HCT116 (cell line): Measurements from ENCODE around the gene TMEM176B. TPM values are rescaled to one million over a fixed set of nuclear protein-coding genes. Genes with fewer than 3 reads are reported as not detected.

Experiments
- ATAC-seq: fragments of 200-7000 bp; cut with Tn5 transposase; 2 replicates; pipeline ENCODE4 v1.9.1; 2020; ENCODE audit warnings: mild to moderate bottlenecking, moderate library complexity
- BruUV-seq: library from RNA; stranded (reverse); fragments of 400-500 nt; replicated peaks from 2 replicates; lab custom pipeline; 2021; lab: Mats Ljungman, UMichigan
- CTCF ChIA-PET: fragments of 300-600 bp; sonication (Branson Sonifier 250); formaldehyde crosslinking; loops from one replicate; lab custom pipeline; 2021; ENCODE audit warnings: antibody characterized with exemption; lab: Charles Lee
- POLR2A ChIA-PET: fragments of 300-600, 350-600 bp; sonication (Branson Sonifier 250); formaldehyde crosslinking; loops from one replicate; lab custom pipeline; 2021; ENCODE audit warnings: antibody characterized with exemption; lab: Charles Lee
- RAD21 ChIA-PET, 2 experiments: fragments of 300-600 bp; sonication (Branson Sonifier 250); formaldehyde crosslinking; loops; one replicate each; lab custom pipeline; 2023; ENCODE audit warnings: low total read pairs in 2 of 2; ENCODE audit not compliant: uncharacterized antibody in 2 of 2, unreplicated experiment in 2 of 2, low non-redundant PET in 1 of 2; lab: Charles Lee
- DNase-seq: peaks from one replicate; pipeline ENCODE4 v3.0.0-alpha.2; 2010; ENCODE audit warnings: low read depth, low spot score
- H2AFZ ChIP-seq: fragments of 200-600 bp; shearing (Covaris generic), sonication (generic); 2 replicates; pipeline ENCODE4 v1.6.1; 2017; ENCODE audit warnings: low read depth, mixed run types, mixed read lengths, antibody characterized with exemption, low read length; ENCODE audit not compliant: poor library complexity, severe bottlenecking
- H3K27ac ChIP-seq: 2 replicates; pipeline ENCODE4 v1.5.1; 2012; ENCODE audit warnings: low read depth, low read length
- H3K27me3 ChIP-seq: fragments of 200-600 bp; sonication (generic); 2 replicates; pipeline ENCODE4 v1.6.1; 2016; ENCODE audit warnings: mixed run types, low read length, mixed read lengths; ENCODE audit not compliant: insufficient read depth
- H3K36me3 ChIP-seq, 2 experiments: fragments of 200-500 bp in 1 of 2; fragments of 200-600 bp in 1 of 2; sonication (Bioruptor generic) in 1 of 2; sonication (generic) in 1 of 2; 2 replicates each; pipeline versions ENCODE4 v1.5.1 to v1.6.1; 2014 to 2016; ENCODE audit warnings: low read length in 2 of 2, inconsistent platforms in 1 of 2, mixed read lengths in 1 of 2, mixed run types in 1 of 2; ENCODE audit not compliant: insufficient read depth in 2 of 2, control insufficient read depth in 1 of 2
- H3K4me1 ChIP-seq, 2 experiments: fragments of 200-600 bp in 1 of 2; sonication (generic) in 1 of 2; 2 replicates each; pipeline versions ENCODE4 v1.5.1 to v1.6.1; 2012 to 2017; ENCODE audit warnings: low read length in 2 of 2, inconsistent platforms in 1 of 2, mild to moderate bottlenecking in 1 of 2, mixed read lengths in 1 of 2, mixed run types in 1 of 2, moderate library complexity in 1 of 2; ENCODE audit not compliant: insufficient read depth in 2 of 2, control insufficient read depth in 1 of 2
- H3K4me2 ChIP-seq: fragments of 200-600 bp; sonication (generic); 2 replicates; pipeline ENCODE4 v1.6.1; 2017; ENCODE audit warnings: mixed run types, low read length, mixed read lengths
- H3K4me3 ChIP-seq, 2 experiments: fragments of 200-600 bp in 1 of 2; sonication (generic) in 1 of 2; replicated peaks in 1 of 2; 2 replicates each; pipeline ENCODE4 v1.5.1; 2011 to 2016; ENCODE audit warnings: low read length in 2 of 2, control low read depth in 1 of 2, low read depth in 1 of 2, mild to moderate bottlenecking in 1 of 2, mixed read lengths in 1 of 2, mixed run types in 1 of 2
- H3K79me2 ChIP-seq: fragments of 200-600 bp; sonication (generic); 2 replicates; pipeline ENCODE4 v1.6.1; 2017; ENCODE audit warnings: mild to moderate bottlenecking, mixed run types, low read length, moderate library complexity, mixed read lengths; ENCODE audit not compliant: insufficient read depth
- H3K9ac ChIP-seq: fragments of 200-600 bp; sonication (generic); 2 replicates; pipeline ENCODE4 v1.6.1; 2016; ENCODE audit warnings: low read length, mixed read lengths
- H3K9me2 ChIP-seq: fragments of 200-600 bp; sonication (generic), shearing (Covaris generic); 2 replicates; pipeline ENCODE4 v1.6.1; 2017; ENCODE audit warnings: mixed run types, mild to moderate bottlenecking, moderate library complexity; ENCODE audit not compliant: insufficient read depth
- H3K9me3 ChIP-seq, 2 experiments: fragments of 200-500 bp in 1 of 2; fragments of 200-600 bp in 1 of 2; sonication (Bioruptor generic) in 1 of 2; sonication (generic) in 1 of 2; 2 replicates each; pipeline ENCODE4 v1.6.1; 2014 to 2017; ENCODE audit warnings: low read length in 2 of 2, mixed read lengths in 2 of 2, inconsistent platforms in 1 of 2, low read depth in 1 of 2, mild to moderate bottlenecking in 1 of 2, mixed run types in 1 of 2, moderate library complexity in 1 of 2; ENCODE audit not compliant: control insufficient read depth in 1 of 2, insufficient read depth in 1 of 2
- H4K20me1 ChIP-seq: fragments of 200-600 bp; sonication (generic), shearing (Covaris generic); 2 replicates; pipeline ENCODE4 v1.6.1; 2017; ENCODE audit warnings: mixed run types, mild to moderate bottlenecking, moderate library complexity; ENCODE audit not compliant: insufficient read depth
- ATF3 ChIP-seq: IDR thresholded peaks from 2 replicates; pipeline ENCODE4 v1.6.1; 2012
- CTCF ChIP-seq, 3 experiments: fragments of 200-600 bp in 1 of 3; sonication (generic) in 1 of 3; IDR thresholded peaks in 2 of 3; conservative IDR thresholded peaks in 1 of 3; 2 replicates each; pipeline ENCODE4 v1.5.1; 2012 to 2017; ENCODE audit warnings: low read depth in 2 of 3, low read length in 2 of 3, antibody characterized with exemption in 1 of 3, borderline replicate concordance in 1 of 3, control low read depth in 1 of 3, mild to moderate bottlenecking in 1 of 3, mixed read lengths in 1 of 3, mixed run types in 1 of 3, moderate library complexity in 1 of 3; ENCODE audit not compliant: insufficient read depth in 1 of 3
- EGR1 ChIP-seq: IDR thresholded peaks from 2 replicates; pipeline ENCODE4 v1.6.1; 2012; ENCODE audit warnings: low read depth
- ELF1 ChIP-seq: IDR thresholded peaks from 2 replicates; pipeline ENCODE4 v1.6.1; 2012; ENCODE audit warnings: low read depth, borderline replicate concordance
- EZH2phosphoT487 ChIP-seq: fragments of 200-600 bp; IDR thresholded peaks from 2 replicates; pipeline ENCODE4 v1.6.1; 2018; ENCODE audit warnings: antibody characterized with exemption, borderline replicate concordance
- FOSL1 ChIP-seq: IDR thresholded peaks from 2 replicates; pipeline ENCODE4 v1.6.1; 2012; ENCODE audit warnings: low read depth
- MAX ChIP-seq: IDR thresholded peaks from 2 replicates; pipeline ENCODE4 v1.6.1; 2012
- POLR2A ChIP-seq: IDR thresholded peaks from 2 replicates; pipeline ENCODE4 v1.7.0; 2011; ENCODE audit warnings: borderline replicate concordance; ENCODE audit not compliant: insufficient read depth, insufficient read length; ENCODE audit errors: extremely low read depth
- POLR2AphosphoS5 ChIP-seq: IDR thresholded peaks from 2 replicates; pipeline ENCODE4 v1.6.1; 2011; ENCODE audit warnings: mild to moderate bottlenecking, low read depth, low read length, moderate library complexity
- RAD21 ChIP-seq: IDR thresholded peaks from 2 replicates; pipeline ENCODE4 v1.6.1; 2012; ENCODE audit warnings: low read depth, mild to moderate bottlenecking
- SP1 ChIP-seq: IDR thresholded peaks from 2 replicates; pipeline ENCODE4 v1.6.1; 2012; ENCODE audit warnings: low read depth
- SRF ChIP-seq: IDR thresholded peaks from 2 replicates; pipeline ENCODE4 v1.6.1; 2012; ENCODE audit warnings: low read depth
- YY1 ChIP-seq: IDR thresholded peaks from 2 replicates; pipeline ENCODE4 v1.6.1; 2011; ENCODE audit warnings: low read length, low read depth, moderate library complexity, mild to moderate bottlenecking; ENCODE audit not compliant: insufficient replicate concordance; ENCODE audit errors: extremely low read depth
- intact Hi-C: fragments of 100-400 bp; cut with micrococcal nuclease; formaldehyde crosslinking; loops from 2 replicates; pipeline ENCODE4 v1.10.0; 2022
- total RNA-seq: library from RNA; stranded (reverse); gene quantifications from one replicate; pipeline ENCODE4 v1.2.1, GENCODE V29; 2021; ENCODE audit not compliant: unreplicated experiment

TMEM176B gene
- total RNA-seq, 1 experiment from 2014 or later: 0.42 TPM

GRCh38 chr7:150784120-150784736 lies 15.9 kb downstream of the TMEM176B start:
- Histone ChIP-seq H3K4me1 (no peaks in the 10 kb centered on the region; a peak in 1 of 4 replicates), H4K20me1 (no peaks in the 10 kb centered on the region), H3K79me2 (no peaks in the 10 kb centered on the region), H3K27me3 (peaks cover 23% of the 10 kb centered on the region), H3K36me3 (no peaks in the 10 kb centered on the region), H3K4me3 (no peak overlapping the region), H3K9me2 (no peaks in the 10 kb centered on the region), H3K4me2 (no peak overlapping the region), H3K9ac (no peak overlapping the region), H2AFZ (no peak overlapping the region), H3K9me3 (no peaks in the 10 kb centered on the region), H3K27ac (no peak overlapping the region)
- no peak for ATAC-seq
- no peak for TF ChIP-seq RAD21
- TF ChIP-seq YY1: no peak
- no peak for TF ChIP-seq ELF1
- TF ChIP-seq SRF: no peak
- TF ChIP-seq EGR1: no peak
- TF ChIP-seq EZH2phosphoT487: no peak
- TF ChIP-seq MAX: no peak
- no peak for TF ChIP-seq FOSL1
- no peak for TF ChIP-seq POLR2A
- no peak for TF ChIP-seq CTCF (IDR thresholded peaks at IDR 0.05 in 2 of 3, conservative IDR thresholded peaks at IDR 0.05 in 1 of 3; ENCODE audit: borderline replicate concordance in 1 of 3, insufficient read depth in 1 of 3, low read depth in 2 of 3, low read length in 2 of 3)
- TF ChIP-seq POLR2AphosphoS5: no peak
- no peak for TF ChIP-seq SP1
- TF ChIP-seq ATF3: no peak
- ChIA-PET POLR2A (no interaction called here), CTCF (no interaction called here), RAD21 (no interaction called here)
- no peak for DNase-seq
- no TSS peak for BruUV-seq
- intact Hi-C loops: no loop called here
